ENCODE measurements around the gene C5orf58. TPM values are rescaled to one million over a fixed set of nuclear protein-coding genes. Genes with fewer than 3 reads are reported as not detected.

C5orf58 gene
- polyA plus RNA-seq, 1 donor (not counting 4 experiments of a cell fraction or from before 2014, with no cell fraction given) = not detected

DNA sequence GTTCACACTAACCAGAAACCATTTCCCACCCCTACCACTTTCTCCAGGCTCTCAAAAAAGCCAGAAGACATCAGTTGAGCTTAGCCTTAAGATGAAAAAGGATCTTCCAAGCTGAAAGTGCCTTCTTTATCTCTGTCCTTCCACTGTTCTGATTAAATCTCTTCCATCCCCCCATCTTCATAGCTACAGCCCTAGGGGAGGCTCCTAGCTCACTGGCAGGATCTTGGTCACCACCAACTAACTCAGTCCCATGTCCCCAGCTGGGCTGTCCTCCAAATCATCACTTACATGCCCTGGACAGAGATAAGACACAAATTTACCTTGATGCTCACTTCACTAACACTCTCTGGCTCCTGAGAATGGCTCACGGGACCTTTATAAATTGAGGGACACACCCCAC, 50.5 kb downstream of the C5orf58 start:
- no peaks in the 10 kb centered on the region for H3K79me2 ChIP-seq (ENCODE audit: control insufficient read depth, insufficient read depth, low read length)
- no peak overlapping the region for H3K27ac ChIP-seq (ENCODE audit: control insufficient read depth, insufficient read depth, low read length)
- H2AFZ ChIP-seq (ENCODE audit: control insufficient read depth, low read length) = no peak overlapping the region
- H3K4me3 ChIP-seq (ENCODE audit: control insufficient read depth in 2 of 3, extremely low read depth in 1 of 3, insufficient read depth in 2 of 3, low read depth in 1 of 3, low read length in 3 of 3) = no peak overlapping the region
- no peak for FAIRE-seq
- TF ChIP-seq CTCF (optimal IDR thresholded peaks at IDR 0.05 in 1 of 3, IDR thresholded peaks at IDR 0.05 in 1 of 3, conservative IDR thresholded peaks at IDR 0.05 in 1 of 3; ENCODE audit: extremely low read depth in 1 of 3, insufficient read depth in 2 of 3, low read length in 3 of 3) (no peak), EZH2 (IDR thresholded peaks at IDR 0.05; ENCODE audit: low read length) (no peak)
- H3K4me1 ChIP-seq (ENCODE audit: control insufficient read depth, extremely low read depth, insufficient read depth, low read length) = no peaks in the 10 kb centered on the region
- dilution Hi-C loops (cut with MboI; ENCODE audit: extremely low pct_ligation_motif_present, low sequenced_read_pairs) = no loop called here
- H3K4me2 ChIP-seq (ENCODE audit: control insufficient read depth, extremely low read depth, insufficient read depth, low read depth, low read length) = no peak overlapping the region
- H4K20me1 ChIP-seq (ENCODE audit: control insufficient read depth, extremely low read depth, insufficient read depth, low read length) = no peaks in the 10 kb centered on the region
- DNase-seq (ENCODE audit: low read depth, low spot score) = no peak
- H3K9ac ChIP-seq (ENCODE audit: control insufficient read depth, extremely low read depth, insufficient read depth, low read length) = no peak overlapping the region
- no peaks in the 10 kb centered on the region for H3K9me1 ChIP-seq (ENCODE audit: control insufficient read depth, extremely low read depth, insufficient read depth, low read length)
- no peaks in the 10 kb centered on the region for H3K9me3 ChIP-seq (ENCODE audit: control insufficient read depth, low read depth, low read length)
- H3K27me3 ChIP-seq (ENCODE audit: control insufficient read depth, extremely low read depth, insufficient read depth, low read length) = no peaks in the 10 kb centered on the region
- no peaks in the 10 kb centered on the region for H3K36me3 ChIP-seq (ENCODE audit: control insufficient read depth in 2 of 2, extremely low read depth in 1 of 2, insufficient read depth in 2 of 2, low read length in 2 of 2)

- Histone ChIP-seq H3K27me3 (ENCODE audit: control insufficient read depth, extremely low read depth, insufficient read depth, low read length) (no peaks in the 10 kb centered on the region), H3K27ac (ENCODE audit: control insufficient read depth, insufficient read depth, low read length) (no peak overlapping the region), H3K79me2 (ENCODE audit: control insufficient read depth, insufficient read depth, low read length) (no peaks in the 10 kb centered on the region), H3K9ac (ENCODE audit: control insufficient read depth, extremely low read depth, insufficient read depth, low read length) (no peak overlapping the region), H3K36me3 (ENCODE audit: control insufficient read depth in 2 of 2, extremely low read depth in 1 of 2, insufficient read depth in 2 of 2, low read length in 2 of 2) (no peaks in the 10 kb centered on the region), H3K9me3 (ENCODE audit: control insufficient read depth, low read depth, low read length) (no peaks in the 10 kb centered on the region), H3K4me1 (ENCODE audit: control insufficient read depth, extremely low read depth, insufficient read depth, low read length) (no peaks in the 10 kb centered on the region), H3K4me3 (ENCODE audit: control insufficient read depth in 2 of 3, extremely low read depth in 1 of 3, insufficient read depth in 2 of 3, low read depth in 1 of 3, low read length in 3 of 3) (no peak overlapping the region), H3K9me1 (ENCODE audit: control insufficient read depth, extremely low read depth, insufficient read depth, low read length) (no peaks in the 10 kb centered on the region), H4K20me1 (ENCODE audit: control insufficient read depth, extremely low read depth, insufficient read depth, low read length) (no peaks in the 10 kb centered on the region), H2AFZ (ENCODE audit: control insufficient read depth, low read length) (no peak overlapping the region), H3K4me2 (ENCODE audit: control insufficient read depth, extremely low read depth, insufficient read depth, low read depth, low read length) (no peak overlapping the region)
- FAIRE-seq (no peak), DNase-seq (ENCODE audit: low read depth, low spot score) (no peak)
- TF ChIP-seq CTCF (optimal IDR thresholded peaks at IDR 0.05 in 1 of 3, IDR thresholded peaks at IDR 0.05 in 1 of 3, conservative IDR thresholded peaks at IDR 0.05 in 1 of 3; ENCODE audit: extremely low read depth in 1 of 3, insufficient read depth in 2 of 3, low read length in 3 of 3) (no peak), EZH2 (IDR thresholded peaks at IDR 0.05; ENCODE audit: low read length) (no peak)
- dilution Hi-C loops (cut with MboI; ENCODE audit: extremely low pct_ligation_motif_present, low sequenced_read_pairs) = no loop called here
Measured at GRCh38 chr5:170284231-170284630, 51.4 kb downstream of the C5orf58 start.

Data from keratinocyte (primary cell).